ENCODE results near the gene IKZF3.

DNA sequence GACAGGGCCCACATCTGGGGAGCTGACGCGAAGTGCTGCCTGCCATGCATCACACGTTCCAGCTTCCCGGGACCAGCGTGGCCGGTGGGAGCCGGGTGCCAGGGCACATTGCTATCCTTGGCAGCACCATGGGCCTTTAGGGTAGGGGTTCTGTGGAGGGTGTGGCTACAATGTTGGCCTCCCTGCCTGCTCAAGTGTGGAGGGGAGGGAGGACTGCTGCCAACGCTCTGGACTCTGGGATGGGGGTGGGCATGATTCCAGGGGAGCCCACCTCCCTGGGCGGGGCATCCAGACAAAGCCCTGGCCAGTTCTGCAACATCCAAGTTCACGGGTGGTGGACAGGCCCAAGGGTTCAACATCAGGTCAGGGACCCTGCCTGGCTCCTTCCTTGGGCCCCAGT, 112.5 kb downstream of the IKZF3 start:
- TF ChIP-seq EZH2 (optimal IDR thresholded peaks at IDR 0.05; ENCODE audit: low read depth, low read length), result no peak
- TF ChIP-seq, protein P1, sequence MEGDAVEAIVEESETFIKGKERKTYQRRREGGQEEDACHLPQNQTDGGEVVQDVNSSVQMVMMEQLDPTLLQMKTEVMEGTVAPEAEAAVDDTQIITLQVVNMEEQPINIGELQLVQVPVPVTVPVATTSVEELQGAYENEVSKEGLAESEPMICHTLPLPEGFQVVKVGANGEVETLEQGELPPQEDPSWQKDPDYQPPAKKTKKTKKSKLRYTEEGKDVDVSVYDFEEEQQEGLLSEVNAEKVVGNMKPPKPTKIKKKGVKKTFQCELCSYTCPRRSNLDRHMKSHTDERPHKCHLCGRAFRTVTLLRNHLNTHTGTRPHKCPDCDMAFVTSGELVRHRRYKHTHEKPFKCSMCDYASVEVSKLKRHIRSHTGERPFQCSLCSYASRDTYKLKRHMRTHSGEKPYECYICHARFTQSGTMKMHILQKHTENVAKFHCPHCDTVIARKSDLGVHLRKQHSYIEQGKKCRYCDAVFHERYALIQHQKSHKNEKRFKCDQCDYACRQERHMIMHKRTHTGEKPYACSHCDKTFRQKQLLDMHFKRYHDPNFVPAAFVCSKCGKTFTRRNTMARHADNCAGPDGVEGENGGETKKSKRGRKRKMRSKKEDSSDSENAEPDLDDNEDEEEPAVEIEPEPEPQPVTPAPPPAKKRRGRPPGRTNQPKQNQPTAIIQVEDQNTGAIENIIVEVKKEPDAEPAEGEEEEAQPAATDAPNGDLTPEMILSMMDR (IDR thresholded peaks at IDR 0.05; ENCODE audit: low read length), result no peak

Measured in MM.1S (cell line).